ENCODE measurements around the gene ATP6V1B1.

DNA sequence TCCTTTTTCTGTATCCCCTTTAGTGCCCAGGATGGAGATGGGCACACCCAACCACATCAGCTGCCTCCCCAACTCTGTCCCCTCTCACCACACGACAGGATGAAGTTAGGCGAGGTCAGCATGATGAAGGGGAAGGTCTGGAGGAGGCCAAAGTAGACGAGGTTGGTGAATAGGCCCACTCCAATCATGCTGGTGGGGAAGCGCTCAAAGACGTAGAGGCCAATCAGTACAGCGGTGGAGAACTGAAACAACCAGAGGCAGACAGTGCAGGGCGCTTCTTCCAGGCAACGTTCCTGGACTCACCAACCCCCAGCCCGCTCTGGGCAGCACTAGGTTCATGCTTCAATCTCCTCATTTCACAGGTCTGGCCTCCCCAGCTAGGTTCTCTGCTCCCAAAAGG lies 56.0 kb downstream of the ATP6V1B1 start:
- no peak for TF ChIP-seq POLR2A (IDR thresholded peaks at IDR 0.05)
- TF ChIP-seq CTCF (IDR thresholded peaks at IDR 0.05): no peak
